AG04450 (cell line): ENCODE results near the gene SPP2. TPM values are rescaled to one million over a fixed set of nuclear protein-coding genes. Genes with fewer than 3 reads are reported as not detected.

ENCODE experiments used
- CTCF ChIA-PET: fragments of 300-600, 350-600 bp; formaldehyde crosslinking; extraction: SDS; loops from one replicate; lab custom pipeline; 2022; ENCODE audit warnings: antibody characterized with exemption, inconsistent platforms; lab: Charles Lee
- POLR2A ChIA-PET: fragments of 350-600 bp; formaldehyde crosslinking; extraction: SDS; loops from one replicate; lab custom pipeline; 2021; ENCODE audit warnings: antibody characterized with exemption, inconsistent platforms; lab: Yijun Ruan, JAX
- DNase-seq: peaks from one replicate; pipeline ENCODE4 v3.0.0-alpha.2; 2011; ENCODE audit warnings: low read depth, low spot score
- H3K27ac ChIP-seq: one replicate; pipeline ENCODE4 v1.5.1; 2012; ENCODE audit warnings: low read depth, low read length, control low read depth
- H3K27me3 ChIP-seq: one replicate; pipeline ENCODE4 v1.6.0; 2012; ENCODE audit warnings: low read length; ENCODE audit not compliant: control insufficient read depth, insufficient read depth
- H3K4me3 ChIP-seq: 2 replicates; pipeline ENCODE4 v1.5.1; 2011; ENCODE audit warnings: mild to moderate bottlenecking, low read depth, low read length, control low read depth
- H3K9me3 ChIP-seq: 2 replicates; pipeline ENCODE4 v1.5.1; 2012; ENCODE audit warnings: low read length; ENCODE audit not compliant: control insufficient read depth, insufficient read depth
- polyA plus RNA-seq: library from polyadenylated mRNA; depleted of rRNA; stranded (reverse); fragments of >200 nt; gene quantifications from 2 replicates; pipeline ENCODE4 v1.2.3, GENCODE V29; 2011
- TF ChIP-seq, protein P1 (sequence below): IDR thresholded peaks from 2 replicates; pipeline ENCODE4 v1.5.1; 2011; ENCODE audit warnings: low read depth, low read length, control low read depth, inconsistent platforms

SPP2 gene
- polyA plus RNA-seq, 1 experiment: not detected

- Histone ChIP-seq H3K9me3 (peaks cover 9% of the 10 kb centered on the region), H3K4me3 (no peak overlapping the region), H3K27ac (no peak overlapping the region), H3K27me3 (no peaks in the 10 kb centered on the region)
- TF ChIP-seq, protein P1, sequence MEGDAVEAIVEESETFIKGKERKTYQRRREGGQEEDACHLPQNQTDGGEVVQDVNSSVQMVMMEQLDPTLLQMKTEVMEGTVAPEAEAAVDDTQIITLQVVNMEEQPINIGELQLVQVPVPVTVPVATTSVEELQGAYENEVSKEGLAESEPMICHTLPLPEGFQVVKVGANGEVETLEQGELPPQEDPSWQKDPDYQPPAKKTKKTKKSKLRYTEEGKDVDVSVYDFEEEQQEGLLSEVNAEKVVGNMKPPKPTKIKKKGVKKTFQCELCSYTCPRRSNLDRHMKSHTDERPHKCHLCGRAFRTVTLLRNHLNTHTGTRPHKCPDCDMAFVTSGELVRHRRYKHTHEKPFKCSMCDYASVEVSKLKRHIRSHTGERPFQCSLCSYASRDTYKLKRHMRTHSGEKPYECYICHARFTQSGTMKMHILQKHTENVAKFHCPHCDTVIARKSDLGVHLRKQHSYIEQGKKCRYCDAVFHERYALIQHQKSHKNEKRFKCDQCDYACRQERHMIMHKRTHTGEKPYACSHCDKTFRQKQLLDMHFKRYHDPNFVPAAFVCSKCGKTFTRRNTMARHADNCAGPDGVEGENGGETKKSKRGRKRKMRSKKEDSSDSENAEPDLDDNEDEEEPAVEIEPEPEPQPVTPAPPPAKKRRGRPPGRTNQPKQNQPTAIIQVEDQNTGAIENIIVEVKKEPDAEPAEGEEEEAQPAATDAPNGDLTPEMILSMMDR: no peak
- ChIA-PET CTCF (no interaction called here), POLR2A (no interaction called here)
- DNase-seq: no peak
These were observed 23.7 kb upstream of the SPP2 start for GRCh38 chr2:234026693-234027254.

GRCh38 chr2:234027641-234028040 is 22.9 kb upstream of the SPP2 start:
- DNase-seq: no peak
- Histone ChIP-seq H3K27me3 (no peaks in the 10 kb centered on the region), H3K27ac (no peak overlapping the region), H3K4me3 (no peak overlapping the region), H3K9me3 (peaks cover 9% of the 10 kb centered on the region)
- ChIA-PET CTCF (no interaction called here), POLR2A (no interaction called here)
- TF ChIP-seq, protein P1: no peak

- no peak for DNase-seq
- Histone ChIP-seq H3K9me3 (peaks cover 5% of the 10 kb centered on the region), H3K4me3 (no peak overlapping the region), H3K27me3 (no peaks in the 10 kb centered on the region), H3K27ac (no peak overlapping the region)
- TF ChIP-seq, protein P1: no peak
- CTCF ChIA-PET: no interaction called here
- POLR2A ChIA-PET: no interaction called here
These were observed 21.3 kb upstream of the SPP2 start for GRCh38 chr2:234029150-234029733.

GRCh38 chr2:234031207-234031606 is 19.3 kb upstream of the SPP2 start:
- ChIA-PET CTCF (no interaction called here), POLR2A (no interaction called here)
- TF ChIP-seq, protein P1: no peak
- DNase-seq: no peak
- no peaks in the 10 kb centered on the region for H3K27me3 ChIP-seq
- peaks cover 4% of the 10 kb centered on the region for H3K9me3 ChIP-seq
- H3K27ac ChIP-seq: no peak overlapping the region
- H3K4me3 ChIP-seq: no peak overlapping the region

- TF ChIP-seq, protein P1: no peak
- peaks cover 4% of the 10 kb centered on the region for H3K9me3 ChIP-seq
- no peak overlapping the region for H3K4me3 ChIP-seq
- ChIA-PET CTCF (interaction anchor here (0.6 to 1.0 kb wide), 2 partner anchors 9 to 103 kb away, joined by 3 read pairs; no protein-coding TSS in a partner anchor), POLR2A (interaction anchor here (1.1 kb wide), 1 partner anchor 12 kb away, joined by 3 read pairs; no protein-coding TSS in a partner anchor)
- peak; percentile 58 for DNase-seq
- no peak overlapping the region for H3K27ac ChIP-seq
- H3K27me3 ChIP-seq: no peaks in the 10 kb centered on the region
These were observed 18.1 kb upstream of the SPP2 start for GRCh38 chr2:234032279-234032856.
